ENCODE results near the gene CCNB1IP1. TPM values are rescaled to one million over a fixed set of nuclear protein-coding genes. Genes with fewer than 3 reads are reported as not detected.

The CCNB1IP1 gene
- polyA plus RNA-seq, 1 of the 3 experiments (the other 2 are of a cell fraction): 35.4 TPM

- TF ChIP-seq POLR2AphosphoS5 (IDR thresholded peaks at IDR 0.05; ENCODE audit: low read depth, low read length): no peak
- no peak for TF ChIP-seq CTCF (IDR thresholded peaks at IDR 0.05)
- no peak for TF ChIP-seq FOXM1 (IDR thresholded peaks at IDR 0.05; ENCODE audit: low read depth)
- TF ChIP-seq MEF2A (IDR thresholded peaks at IDR 0.05; ENCODE audit: borderline replicate concordance, low read depth): no peak
- no peak for TF ChIP-seq EP300 (IDR thresholded peaks at IDR 0.05; ENCODE audit: borderline replicate concordance in 1 of 2, low read depth in 1 of 2, low read length in 1 of 2)
- TF ChIP-seq NRF1 (IDR thresholded peaks at IDR 0.05; ENCODE audit: low read depth, low read length): no peak
- no peak for TF ChIP-seq ZBTB33 (IDR thresholded peaks at IDR 0.05; ENCODE audit: borderline replicate concordance, low read depth)
- no peak overlapping the region for H3K4me2 ChIP-seq
- no peak overlapping the region for H3K4me3 ChIP-seq (ENCODE audit: low read depth in 2 of 2, low read length in 1 of 2)
- H3K27ac ChIP-seq (ENCODE audit: low read depth in 2 of 2, low read length in 1 of 2): no peak overlapping the region
- DNase-seq: no peak
- POLR2A ChIA-PET: no interaction called here
- no peak overlapping the region for H2AFZ ChIP-seq (ENCODE audit: low read depth)
- 96% methylated on average over 1 of the region's 1 CpG for WGBS (ENCODE audit: low lambda C conversion rate)
- H3K9ac ChIP-seq: no peak overlapping the region
- no peaks in the 10 kb centered on the region for H3K27me3 ChIP-seq (ENCODE audit: insufficient read depth)
- no peaks in the 10 kb centered on the region for H4K20me1 ChIP-seq (ENCODE audit: insufficient read depth)
- no peaks in the 10 kb centered on the region for H3K4me1 ChIP-seq (ENCODE audit: control insufficient read depth in 1 of 2, insufficient read depth in 2 of 2, low read depth in 1 of 2, low read length in 1 of 2)
- peaks cover 29% of the 10 kb centered on the region for H3F3A ChIP-seq (replicated peaks; ENCODE audit: insufficient read depth)
- no peaks in the 10 kb centered on the region for H3K9me3 ChIP-seq
- peaks cover 20% of the 10 kb centered on the region for H3K79me2 ChIP-seq (ENCODE audit: insufficient read depth)
- CTCF ChIA-PET: no interaction called here
- no peaks in the 10 kb centered on the region for H3K9me2 ChIP-seq
- peaks cover 15 to 42% of the 10 kb centered on the region in 2 experiments for H3K36me3 ChIP-seq (replicated peaks in 1 of 2; ENCODE audit: control insufficient read depth in 1 of 2, insufficient read depth in 2 of 2, low read length in 1 of 2)
Measured at GRCh38 chr14:20346713-20347112, 13.6 kb upstream of the CCNB1IP1 start.

DNA sequence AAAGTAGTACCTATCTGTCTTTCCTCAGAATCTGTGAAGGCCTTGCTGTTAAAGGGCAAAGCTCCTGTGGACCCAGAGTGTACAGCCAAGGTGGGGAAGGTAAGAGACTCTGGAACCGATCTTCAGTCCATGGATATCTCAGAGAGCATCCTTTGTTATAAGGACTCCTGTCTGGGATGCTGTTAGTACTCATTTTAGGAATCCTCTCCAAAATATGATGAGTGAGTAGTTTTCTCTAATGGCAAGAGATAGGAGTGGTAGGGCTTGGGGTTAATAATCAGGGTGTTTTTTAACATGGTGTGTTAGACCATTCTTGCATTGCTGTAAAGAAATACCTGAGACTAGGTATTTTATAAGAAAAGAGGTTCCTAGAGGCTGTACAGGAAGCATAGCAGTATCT, 12.3 kb upstream of the CCNB1IP1 start:
- Histone ChIP-seq H2AFZ (ENCODE audit: low read depth) (no peak overlapping the region), H3F3A (replicated peaks; ENCODE audit: insufficient read depth) (peaks cover 29% of the 10 kb centered on the region), H4K20me1 (ENCODE audit: insufficient read depth) (no peaks in the 10 kb centered on the region), H3K4me2 (no peak overlapping the region), H3K9me2 (no peaks in the 10 kb centered on the region), H3K27ac (ENCODE audit: low read depth in 2 of 2, low read length in 1 of 2) (no peak overlapping the region), H3K79me2 (ENCODE audit: insufficient read depth) (peaks cover 20% of the 10 kb centered on the region), H3K4me3 (ENCODE audit: low read depth in 2 of 2, low read length in 1 of 2) (no peak overlapping the region), H3K27me3 (ENCODE audit: insufficient read depth) (no peaks in the 10 kb centered on the region), H3K36me3 (replicated peaks in 1 of 2; ENCODE audit: control insufficient read depth in 1 of 2, insufficient read depth in 2 of 2, low read length in 1 of 2) (peaks cover 15 to 34% of the 10 kb centered on the region in 2 experiments), H3K9me3 (no peaks in the 10 kb centered on the region), H3K9ac (no peak overlapping the region), H3K4me1 (ENCODE audit: control insufficient read depth in 1 of 2, insufficient read depth in 2 of 2, low read depth in 1 of 2, low read length in 1 of 2) (no peaks in the 10 kb centered on the region)
- WGBS (ENCODE audit: low lambda C conversion rate): 56% methylated on average over 1 of the region's 1 CpG
- no peak for TF ChIP-seq RCOR1 (IDR thresholded peaks at IDR 0.05; ENCODE audit: low read length)
- TF ChIP-seq FOSL2 (IDR thresholded peaks at IDR 0.05; ENCODE audit: borderline replicate concordance, low read depth): no peak
- no peak for TF ChIP-seq JUND (IDR thresholded peaks at IDR 0.05)
- TF ChIP-seq USF1 (IDR thresholded peaks at IDR 0.05; ENCODE audit: borderline replicate concordance, low read depth): no peak
- TF ChIP-seq GABPA (IDR thresholded peaks at IDR 0.05; ENCODE audit: low read depth): no peak
- ChIA-PET POLR2A (no interaction called here), CTCF (interaction anchor here (4.9 kb wide), 1 partner anchor 19 kb away, joined by 30 read pairs; no protein-coding TSS in a partner anchor)
- no peak for DNase-seq
